Prostate gland (tissue), 2 donors: ENCODE results near the gene PIKFYVE.

Source experiments
- CTCF ChIP-seq, 4 experiments: fragments of 200-600 bp in 2 of 4; fragments of 450-650 bp in 2 of 4; sonication (generic) in 2 of 4; IDR thresholded peaks; 1 replicate in 3 of 4; 2 replicates in 1 of 4; pipeline ENCODE4 v1.5.1; 2016 to 2019; ENCODE audit warnings: antibody characterized with exemption in 4 of 4, mild to moderate bottlenecking in 2 of 4, moderate library complexity in 2 of 4
- POLR2A ChIP-seq: fragments of 450-650 bp; IDR thresholded peaks from one replicate; pipeline ENCODE4 v1.6.1; 2016; ENCODE audit warnings: antibody characterized with exemption, mild to moderate bottlenecking
- POLR2AphosphoS5 ChIP-seq: sonication (generic); formaldehyde crosslinking; IDR thresholded peaks from one replicate; pipeline ENCODE4 v1.6.1; 2017; ENCODE audit warnings: antibody characterized with exemption

GRCh38 chr2:208399201-208399600, 133.1 kb downstream of the PIKFYVE start:
- no peak for TF ChIP-seq CTCF (IDR thresholded peaks at IDR 0.05)
- no peak for TF ChIP-seq POLR2AphosphoS5
- no peak for TF ChIP-seq POLR2A
